ENCODE data around the gene TNFRSF19.
"Not testable (repeated sequence)": the region's sequence is repeated elsewhere in the genome, so short reads cannot be mapped to it uniquely, and the experiment has no call there.

GRCh38 chr13:23677679-23678288 is 107.6 kb downstream of the TNFRSF19 start:
- TF ChIP-seq CTCF (conservative IDR thresholded peaks at IDR 0.05; ENCODE audit: low read depth, low read length); POLR2A (IDR thresholded peaks at IDR 0.05; ENCODE audit: low read depth, low read length); RFX5 (IDR thresholded peaks at IDR 0.05; ENCODE audit: low read depth, low read length); USF2 (IDR thresholded peaks at IDR 0.05; ENCODE audit: low read depth, low read length); MAFK (IDR thresholded peaks at IDR 0.05; ENCODE audit: low read depth, low read length); RCOR1 (IDR thresholded peaks at IDR 0.05; ENCODE audit: insufficient replicate concordance, low read length); FOS (IDR thresholded peaks at IDR 0.05; ENCODE audit: low read depth, low read length); CHD1 (IDR thresholded peaks at IDR 0.05; ENCODE audit: low read depth, low read length); ELK1 (IDR thresholded peaks at IDR 0.05; ENCODE audit: borderline replicate concordance, low read depth, low read length); RAD21 (IDR thresholded peaks at IDR 0.05; ENCODE audit: low read length); BHLHE40 (IDR thresholded peaks at IDR 0.05; ENCODE audit: low read depth, low read length); MXI1 (IDR thresholded peaks at IDR 0.05; ENCODE audit: borderline replicate concordance, low read depth, low read length); CEBPB (IDR thresholded peaks at IDR 0.05; ENCODE audit: low read depth, low read length); MAZ (IDR thresholded peaks at IDR 0.05; ENCODE audit: borderline replicate concordance, low read depth, low read length): not testable (repeated sequence)

All from IMR-90 (cell line).